CD1c-positive myeloid dendritic cell (primary cell): ENCODE measurements around the gene LRP1B.
"Not testable (repeated sequence)": the region's sequence is repeated elsewhere in the genome, so short reads cannot be mapped to it uniquely, and the experiment has no call there.

Experiments
- DNase-seq: peaks from one replicate; pipeline ENCODE4 v3.0.0-alpha.2; 2016; ENCODE audit errors: extremely low spot score

LRP1B gene

GRCh38 chr2:141888987-141889555, 241.7 kb downstream of the LRP1B start:
- DNase-seq = no peak

GRCh38 chr2:141887363-141887762, 243.5 kb downstream of the LRP1B start:
- DNase-seq = no peak

- DNase-seq = no peak
Observed at GRCh38 chr2:141878016-141878415, 252.8 kb downstream of the LRP1B start.

- DNase-seq = no peak
Observed at GRCh38 chr2:141871913-141872634, 258.7 kb downstream of the LRP1B start.

GRCh38 chr2:141869572-141869971, 261.2 kb downstream of the LRP1B start:
- DNase-seq = no peak

- no peak for DNase-seq
Observed at GRCh38 chr2:141863964-141864363, 266.9 kb downstream of the LRP1B start.

GRCh38 chr2:141856215-141856919, 274.4 kb downstream of the LRP1B start:
- no peak for DNase-seq

GRCh38 chr2:141848191-141848590, 282.6 kb downstream of the LRP1B start:
- no peak for DNase-seq

- no peak for DNase-seq
Observed at GRCh38 chr2:141844231-141844630, 286.6 kb downstream of the LRP1B start.

GRCh38 chr2:141835103-141835502, 295.7 kb downstream of the LRP1B start:
- no peak for DNase-seq

- DNase-seq = no peak
Observed at GRCh38 chr2:141828761-141829160, 302.1 kb downstream of the LRP1B start.

GRCh38 chr2:141824790-141825189, 306.0 kb downstream of the LRP1B start:
- no peak for DNase-seq

- DNase-seq = no peak
Observed at GRCh38 chr2:141820893-141821292, 309.9 kb downstream of the LRP1B start.

- DNase-seq = not testable (repeated sequence)
Observed at GRCh38 chr2:141815320-141815719, 315.5 kb downstream of the LRP1B start.

GRCh38 chr2:141814150-141814549, 316.7 kb downstream of the LRP1B start:
- no peak for DNase-seq

GRCh38 chr2:141810148-141810547, 320.7 kb downstream of the LRP1B start:
- no peak for DNase-seq

- no peak for DNase-seq
Observed at GRCh38 chr2:141806090-141806489, 324.7 kb downstream of the LRP1B start.

GRCh38 chr2:141805302-141805701, 325.5 kb downstream of the LRP1B start:
- DNase-seq = no peak

- no peak for DNase-seq
Observed at GRCh38 chr2:141796449-141796848, 334.4 kb downstream of the LRP1B start.

- DNase-seq = no peak
Observed at GRCh38 chr2:141791521-141791920, 339.3 kb downstream of the LRP1B start.

- DNase-seq = no peak
Observed at GRCh38 chr2:141782574-141782973, 348.2 kb downstream of the LRP1B start.

GRCh38 chr2:141778315-141778835, 352.4 kb downstream of the LRP1B start:
- DNase-seq = no peak

- no peak for DNase-seq
Observed at GRCh38 chr2:141770530-141770929, 360.3 kb downstream of the LRP1B start.
